ENCODE measurements around the gene DUSP1. TPM values are rescaled to one million over a fixed set of nuclear protein-coding genes. Genes with fewer than 3 reads are reported as not detected.

Gene DUSP1
- total and polyA plus RNA-seq, 9 of the 15 experiments (the other 6 are each of a cell fraction or from before 2014, with no cell fraction given) = 2.1 to 14.2 (median 8.5) TPM

- DNase-seq (ENCODE audit: extremely low read depth in 1 of 4, low spot score in 3 of 4) = no peak
- Histone ChIP-seq H3K27ac (ENCODE audit: extremely low read depth, low read depth, low read length) (peak overlapping the region; percentile 5; the same call in 1 of the 3 replicates), H3K79me2 (ENCODE audit: control insufficient read depth, insufficient read depth, low read length) (no peaks in the 10 kb centered on the region), H2AFZ (ENCODE audit: low read depth, low read length) (peak overlapping the region; percentile 57), H3K9ac (ENCODE audit: insufficient read depth in 1 of 2, low read depth in 2 of 2, low read length in 2 of 2) (no peak overlapping the region), H4K20me1 (replicated peaks; ENCODE audit: control insufficient read depth, insufficient read depth, low read length) (no peaks in the 10 kb centered on the region), H3K9me3 (replicated peaks; ENCODE audit: control insufficient read depth, insufficient read depth, low read depth, low read length) (no peaks in the 10 kb centered on the region), H3K27me3 (ENCODE audit: control insufficient read depth in 2 of 2, insufficient read depth in 2 of 2, low read length in 2 of 2) (no peaks in the 10 kb centered on the region), H3K4me2 (ENCODE audit: insufficient read depth, low read length) (no peak overlapping the region), H3K36me3 (ENCODE audit: control insufficient read depth, insufficient read depth, low read length) (no peaks in the 10 kb centered on the region), H3K4me1 (replicated peaks in 1 of 2; ENCODE audit: control insufficient read depth in 2 of 2, insufficient read depth in 2 of 2, low read length in 2 of 2) (peaks cover 12 to 34% of the 10 kb centered on the region in 2 experiments), H3K9me1 (ENCODE audit: control insufficient read depth, insufficient read depth, low read length) (no peaks in the 10 kb centered on the region), H3K4me3 (no peak overlapping the region)
- in situ Hi-C loops (cut with MboI) = no loop called here
- ChIA-PET CTCF (ENCODE audit: low intra/inter-chr PET ratio) (no interaction called here), POLR2A (interaction anchor here (1.0 to 6.9 kb wide), 2 partner anchors 9 to 11 kb away, joined by 3 to 51 read pairs; partner anchors contain the start of gene DUSP1)
- no TSS peak for BruUV-seq (replicated peaks)
- intact Hi-C loops (cut with micrococcal nuclease) = no loop called here
- FAIRE-seq = no peak
- 91% methylated on average over 7 of the region's 7 CpGs for WGBS (ENCODE audit: insufficient coverage, low coverage, missing lambda C conversion rate)
- no peak for ATAC-seq
- TF ChIP-seq PHB2 (IDR thresholded peaks at IDR 0.05; ENCODE audit: low read depth) (no peak), LEF1 (IDR thresholded peaks at IDR 0.05) (no peak), ETV1 (tag; conservative IDR thresholded peaks at IDR 0.05; ENCODE audit: low read depth) (no peak), KLF1 (tag; IDR thresholded peaks at IDR 0.05) (no peak), HINFP (tag; conservative IDR thresholded peaks at IDR 0.05; ENCODE audit: low read depth) (no peak), ATF1 (CRISPR knock-in tag; IDR thresholded peaks at IDR 0.05) (no peak), ATF1 (tag; IDR thresholded peaks at IDR 0.05) (0 out of 2 replicates have a peak, but pooled peaks have one; percentile 18), ZNF696 (CRISPR knock-in tag; conservative IDR thresholded peaks at IDR 0.05) (no peak), BDP1 (IDR thresholded peaks at IDR 0.05; ENCODE audit: insufficient read depth, insufficient read length) (no peak), ZNF764 (CRISPR knock-in tag; IDR thresholded peaks at IDR 0.05; ENCODE audit: low read depth) (no peak), ARID1B (IDR thresholded peaks at IDR 0.05) (peak; percentile 48), ETV6 (IDR thresholded peaks at IDR 0.05; ENCODE audit: borderline replicate concordance in 1 of 2, low read depth in 2 of 2, low read length in 1 of 2) (no peak), ETV6 (CRISPR knock-in tag; IDR thresholded peaks at IDR 0.05; ENCODE audit: borderline replicate concordance) (no peak), ATF3 (IDR thresholded peaks at IDR 0.05) (peak; percentile 53; the same call in 1 of the 2 replicates), ATF3 (CRISPR knock-in tag; conservative IDR thresholded peaks at IDR 0.05) (no peak), RCOR1 (IDR thresholded peaks at IDR 0.05; ENCODE audit: borderline replicate concordance in 1 of 2, low read depth in 2 of 2, low read length in 2 of 2) (no peak), ZC3H8 (IDR thresholded peaks at IDR 0.05) (no peak), POLR3G (IDR thresholded peaks at IDR 0.05; ENCODE audit: extremely low read depth, insufficient read length, insufficient replicate concordance) (no peak), HMG20B (CRISPR knock-in tag; IDR thresholded peaks at IDR 0.05) (no peak)
Measured at GRCh38 chr5:172782169-172783039, 11.4 kb upstream of the DUSP1 start.
